Measurements from ENCODE around the gene SFMBT1. TPM values are rescaled to one million over a fixed set of nuclear protein-coding genes. Genes with fewer than 3 reads are reported as not detected.

Gene SFMBT1
- total and polyA plus RNA-seq, 2 experiments from 2014 or later = 5.3 to 24.0 TPM

GRCh38 chr3:52889901-52890300, 156.0 kb downstream of the SFMBT1 start:
- H3K4me1 Mint-ChIP-seq = 0 out of 3 replicates have a peak, but pooled peaks cover 3% of the 10 kb centered on the region
- no peak overlapping the region for H2AFZ ChIP-seq
- H4K20me1 ChIP-seq (replicated peaks; ENCODE audit: insufficient read depth) = peaks cover 19% of the 10 kb centered on the region
- no peaks in the 10 kb centered on the region; the same call in 1 of the 2 replicates for H3F3A ChIP-seq (replicated peaks; ENCODE audit: low read depth)
- no peaks in the 10 kb centered on the region for H3K27me3 ChIP-seq (ENCODE audit: insufficient read depth)
- H3K4me1 ChIP-seq (ENCODE audit: insufficient read depth) = no peaks in the 10 kb centered on the region
- H3K4me2 ChIP-seq = no peak overlapping the region
- no peak for ATAC-seq
- no peak overlapping the region for H3K4me3 Mint-ChIP-seq
- peaks cover 16% of the 10 kb centered on the region for H3K36me3 Mint-ChIP-seq (ENCODE audit: low read depth)
- H3K9me2 ChIP-seq (ENCODE audit: insufficient read depth) = no peaks in the 10 kb centered on the region
- no peaks in the 10 kb centered on the region for H3K36me3 ChIP-seq (ENCODE audit: insufficient read depth)
- no peaks in the 10 kb centered on the region for H3K9me3 Mint-ChIP-seq
- no peak overlapping the region for H3K4me3 ChIP-seq
- H3K27me3 Mint-ChIP-seq (ENCODE audit: insufficient read depth, low read depth, poor library complexity) = peaks cover 2% of the 10 kb centered on the region
- peaks cover 50% of the 10 kb centered on the region for H3K79me2 ChIP-seq (replicated peaks; ENCODE audit: insufficient read depth)
- H3K27ac Mint-ChIP-seq = no peak overlapping the region
- H3K27ac ChIP-seq (ENCODE audit: low read depth) = no peak overlapping the region
- TF ChIP-seq CTCF (conservative IDR thresholded peaks at IDR 0.05; ENCODE audit: low read depth in 2 of 2) (no peak), JUNB (IDR thresholded peaks at IDR 0.05; ENCODE audit: unreplicated experiment) (no peak), ZNF331 (CRISPR knock-in tag; IDR thresholded peaks at IDR 0.05; ENCODE audit: low read depth) (no peak)
- no peak for DNase-seq (ENCODE audit: low spot score)

GRCh38 chr3:52887166-52887565, 158.7 kb downstream of the SFMBT1 start:
- peaks cover 16% of the 10 kb centered on the region; the same call in 2 of the 3 replicates for H3K36me3 Mint-ChIP-seq (ENCODE audit: low read depth)
- DNase-seq (ENCODE audit: low spot score) (no peak), ATAC-seq (no peak)
- no peak overlapping the region for H3K4me3 Mint-ChIP-seq
- H3F3A ChIP-seq (replicated peaks; ENCODE audit: low read depth) = no peaks in the 10 kb centered on the region
- H3K36me3 ChIP-seq (ENCODE audit: insufficient read depth) = no peaks in the 10 kb centered on the region
- H3K9me2 ChIP-seq (ENCODE audit: insufficient read depth) = no peaks in the 10 kb centered on the region
- H3K27me3 Mint-ChIP-seq (ENCODE audit: insufficient read depth, low read depth, poor library complexity) = peaks cover 2% of the 10 kb centered on the region
- no peaks in the 10 kb centered on the region for H3K27me3 ChIP-seq (ENCODE audit: insufficient read depth)
- peaks cover 28% of the 10 kb centered on the region; the same call in 1 of the 2 replicates for H3K79me2 ChIP-seq (replicated peaks; ENCODE audit: insufficient read depth)
- no peaks in the 10 kb centered on the region for H3K4me1 ChIP-seq (ENCODE audit: insufficient read depth)
- H2AFZ ChIP-seq = no peak overlapping the region
- H3K4me2 ChIP-seq = no peak overlapping the region
- no peak overlapping the region for H3K27ac Mint-ChIP-seq
- TF ChIP-seq CREB1 (CRISPR knock-in tag; IDR thresholded peaks at IDR 0.05; ENCODE audit: low read depth) (no peak), CTCF (conservative IDR thresholded peaks at IDR 0.05; ENCODE audit: low read depth in 2 of 2) (0 out of 4 replicates have a peak, but pooled peaks of 1 of the 2 experiments have one; percentile 4)
- TF ChIP-seq, protein P1, sequence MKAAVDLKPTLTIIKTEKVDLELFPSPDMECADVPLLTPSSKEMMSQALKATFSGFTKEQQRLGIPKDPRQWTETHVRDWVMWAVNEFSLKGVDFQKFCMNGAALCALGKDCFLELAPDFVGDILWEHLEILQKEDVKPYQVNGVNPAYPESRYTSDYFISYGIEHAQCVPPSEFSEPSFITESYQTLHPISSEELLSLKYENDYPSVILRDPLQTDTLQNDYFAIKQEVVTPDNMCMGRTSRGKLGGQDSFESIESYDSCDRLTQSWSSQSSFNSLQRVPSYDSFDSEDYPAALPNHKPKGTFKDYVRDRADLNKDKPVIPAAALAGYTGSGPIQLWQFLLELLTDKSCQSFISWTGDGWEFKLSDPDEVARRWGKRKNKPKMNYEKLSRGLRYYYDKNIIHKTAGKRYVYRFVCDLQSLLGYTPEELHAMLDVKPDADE (IDR thresholded peaks at IDR 0.05) = no peak
- no peaks in the 10 kb centered on the region for H3K9me3 Mint-ChIP-seq
- no peak overlapping the region for H3K27ac ChIP-seq (ENCODE audit: low read depth)
- H3K4me1 Mint-ChIP-seq = 0 out of 3 replicates have a peak, but pooled peaks cover 3% of the 10 kb centered on the region
- no peak overlapping the region for H3K4me3 ChIP-seq
- peaks cover 13% of the 10 kb centered on the region for H4K20me1 ChIP-seq (replicated peaks; ENCODE audit: insufficient read depth)

Data from GM23338 (cell line).